ENCODE data around the gene BRD9.
"Not testable (repeated sequence)": the region's sequence is repeated elsewhere in the genome, so short reads cannot be mapped to it uniquely, and the experiment has no call there.

Gene BRD9

DNA sequence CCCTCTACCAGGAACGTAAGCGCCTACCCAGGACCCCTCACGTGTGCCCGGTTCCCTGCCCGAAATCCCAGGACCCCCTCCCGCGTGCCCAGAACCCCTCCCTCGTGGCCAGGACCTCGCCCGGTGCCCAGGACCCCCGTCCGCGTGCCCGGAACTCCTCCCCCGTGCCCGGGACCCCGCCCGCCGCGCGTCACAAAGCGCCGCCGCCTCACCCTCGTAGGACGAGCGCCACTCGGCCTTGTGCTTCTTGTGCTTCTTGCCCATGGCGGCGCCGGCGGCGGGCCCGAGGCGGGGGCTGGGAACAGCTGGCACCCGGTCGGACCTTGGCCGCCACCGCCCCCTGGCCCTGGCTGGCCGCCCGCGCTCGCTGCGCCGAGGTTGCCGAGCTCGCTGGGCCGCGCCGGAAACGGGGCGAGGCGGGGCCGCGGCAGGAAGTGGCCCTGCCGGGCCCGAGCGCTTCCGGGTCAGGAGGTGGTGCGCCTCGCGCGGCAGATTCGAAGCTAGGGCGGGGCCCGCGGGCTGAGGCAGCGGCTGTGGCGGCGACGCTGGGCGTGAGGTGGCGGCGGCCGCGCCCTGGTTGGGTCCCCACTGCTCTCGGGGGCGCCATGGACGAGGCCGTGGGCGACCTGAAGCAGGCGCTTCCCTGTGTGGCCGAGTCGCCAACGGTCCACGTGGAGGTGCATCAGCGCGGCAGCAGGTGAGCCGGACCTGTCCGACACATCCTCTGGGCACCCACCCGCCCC lies at the start of gene BRD9, which contains the start of gene TRIP13:
BRD9 (minus strand) TSS at position 408 of the 743 bp plus-strand sequence; CDS start at position 264, 144 bp downstream.
TRIP13 (plus strand) TSS at position 491 of the 743 bp plus-strand sequence; CDS start at position 606, 115 bp downstream.
- DNase-seq, result peak; percentile 77

DNA sequence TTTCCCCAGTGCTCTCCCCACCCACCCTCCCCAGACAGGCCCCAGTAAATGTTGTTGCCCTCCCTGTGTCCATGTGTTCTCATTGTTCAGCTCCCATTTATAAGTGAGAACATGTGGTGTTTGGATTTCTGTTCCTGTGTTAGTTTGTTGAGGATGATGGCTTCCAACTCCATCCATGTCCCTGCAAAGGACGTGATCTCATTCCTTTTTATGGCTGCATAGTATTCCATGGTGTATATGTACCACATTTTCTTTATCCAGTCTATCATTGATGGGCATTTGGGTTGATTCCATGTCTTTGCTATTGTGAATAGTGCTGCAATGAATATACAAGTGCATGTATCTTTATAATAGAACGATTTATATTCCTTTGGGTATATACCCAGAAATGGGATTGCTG lies 48.1 kb upstream of the BRD9 start:
- DNase-seq, result not testable (repeated sequence)

DNA sequence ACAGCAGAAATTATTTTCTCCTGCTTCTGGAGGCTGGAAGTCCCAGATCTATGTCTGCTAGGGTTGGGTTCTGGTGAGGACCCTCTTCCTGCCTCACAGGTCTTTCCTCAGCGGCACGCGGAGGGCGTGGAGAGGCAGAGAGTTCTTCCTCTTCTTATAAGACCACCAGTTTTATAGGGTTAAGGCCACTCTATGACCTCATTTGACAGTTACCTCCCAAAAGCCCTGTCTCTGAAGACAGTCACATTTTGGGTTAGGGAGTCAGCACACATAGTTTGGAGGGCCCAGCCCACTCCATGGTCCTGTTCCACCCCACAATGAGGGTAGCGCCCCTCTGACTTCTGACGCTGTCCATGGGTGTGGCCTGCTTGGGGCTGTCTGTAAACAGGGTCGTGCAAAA lies 46.8 kb upstream of the BRD9 start:
- no peak for DNase-seq

DNA sequence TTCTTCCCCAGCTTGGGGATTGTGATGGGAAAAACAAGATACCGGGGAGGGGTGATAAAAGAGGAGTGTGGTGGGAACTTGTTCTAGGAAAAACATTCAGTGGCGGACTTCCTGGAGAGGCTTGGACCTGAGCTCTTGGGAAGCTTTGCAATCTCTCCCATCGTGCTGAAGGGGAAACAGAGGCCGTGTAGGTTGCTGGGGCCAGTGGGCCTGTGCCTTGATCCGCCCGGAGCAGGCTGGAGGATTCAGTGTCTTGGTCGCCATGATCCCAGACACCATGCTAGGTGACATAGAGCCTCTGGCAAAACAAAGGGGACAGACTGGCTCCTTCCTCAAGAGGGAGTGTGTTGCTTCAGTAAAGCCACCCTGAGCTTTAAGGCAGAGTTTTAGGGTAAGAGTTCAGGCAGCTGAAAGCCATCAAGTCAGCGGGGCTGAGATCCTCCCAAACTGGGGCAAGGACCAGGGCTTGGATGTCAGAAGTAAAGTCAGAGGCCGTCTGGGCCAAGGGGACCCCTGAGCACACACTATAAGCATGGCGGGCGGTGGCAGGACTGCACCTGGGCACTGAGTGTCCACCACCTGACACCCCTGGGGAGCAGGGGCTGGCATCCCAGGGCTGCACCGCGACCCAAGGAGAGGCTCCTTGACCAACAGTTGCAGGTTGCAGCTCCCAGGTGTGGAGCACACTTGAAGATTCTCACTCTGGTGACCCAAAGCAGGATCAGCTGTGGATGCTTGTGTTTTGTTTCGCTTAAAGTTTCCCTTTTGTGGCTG lies 44.7 kb upstream of the BRD9 start:
- DNase-seq, result no peak

DNA sequence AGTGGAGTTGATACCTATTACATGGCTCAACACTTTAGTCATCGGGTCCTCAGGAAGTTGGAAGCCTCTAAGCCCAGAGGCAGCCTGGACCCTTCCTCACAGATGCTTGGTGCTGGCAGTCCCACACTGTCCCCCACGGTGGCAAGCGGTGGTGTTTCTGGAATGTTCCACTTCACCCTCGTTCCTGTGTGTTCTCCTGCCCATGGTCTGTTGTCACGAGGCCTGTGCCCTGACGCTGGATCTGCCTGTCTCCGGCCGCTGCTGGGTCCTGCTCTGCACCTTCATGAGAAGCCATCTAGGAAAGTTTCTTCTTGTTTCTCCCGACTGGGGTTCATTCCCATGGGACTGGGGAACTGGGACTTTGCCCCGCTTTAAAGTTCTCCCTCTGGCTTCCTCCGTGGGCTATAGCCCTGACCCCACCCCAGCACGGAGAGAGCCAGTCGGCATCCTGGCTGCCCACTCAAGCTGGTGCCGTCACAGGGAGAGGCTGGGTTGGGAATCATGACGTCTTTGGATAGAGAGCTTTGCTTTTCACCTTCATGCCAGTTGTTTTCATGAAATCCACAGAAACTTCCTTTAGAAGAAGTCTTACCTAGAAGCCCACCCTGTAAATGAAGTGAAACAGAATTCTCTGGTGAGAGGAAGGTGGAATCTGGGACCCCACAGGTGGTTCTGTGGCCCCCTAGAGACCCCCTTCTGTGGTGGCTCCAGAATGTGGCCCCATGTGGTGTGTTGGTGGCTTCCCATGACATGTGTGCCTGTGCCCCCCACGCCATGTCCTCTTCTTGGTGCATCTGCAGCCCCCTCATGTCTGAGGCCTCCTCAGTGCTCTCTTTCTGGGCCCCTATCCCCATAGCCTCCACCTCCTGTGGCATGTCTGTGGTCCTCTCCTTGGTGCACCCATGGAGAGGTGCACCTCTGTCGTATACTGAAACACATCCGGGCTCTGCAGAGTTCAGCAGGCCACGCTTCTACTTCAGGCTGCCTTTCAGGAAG lies 43.8 kb upstream of the BRD9 start:
- no peak for DNase-seq

DNA sequence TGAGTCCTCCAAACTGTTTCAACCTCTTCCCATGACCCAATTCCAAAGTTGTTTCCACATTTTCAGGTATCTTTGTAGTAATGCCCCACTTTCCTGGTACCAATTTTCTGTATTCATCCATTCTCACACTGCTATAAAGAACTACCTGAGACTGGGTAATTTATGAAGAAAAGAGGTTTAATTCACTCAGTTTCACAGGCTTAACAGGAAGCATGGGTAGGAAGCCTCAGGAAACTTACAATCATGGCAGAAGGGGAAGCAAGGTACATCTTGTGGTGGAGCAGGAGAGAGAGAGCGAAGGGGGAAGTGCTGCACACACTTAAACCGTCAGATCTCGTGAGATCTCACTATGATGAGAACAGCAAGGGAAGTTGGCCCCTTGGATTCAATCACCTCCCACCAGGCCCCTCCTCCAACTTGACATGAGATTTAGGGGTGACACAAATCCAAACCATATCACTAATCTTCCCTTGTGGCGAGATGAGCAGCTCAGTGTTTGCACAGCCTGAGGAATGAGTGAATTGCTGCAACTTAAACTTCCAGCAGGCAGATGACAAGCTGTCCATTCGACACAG lies 43.0 kb upstream of the BRD9 start:
- DNase-seq, result no peak

DNA sequence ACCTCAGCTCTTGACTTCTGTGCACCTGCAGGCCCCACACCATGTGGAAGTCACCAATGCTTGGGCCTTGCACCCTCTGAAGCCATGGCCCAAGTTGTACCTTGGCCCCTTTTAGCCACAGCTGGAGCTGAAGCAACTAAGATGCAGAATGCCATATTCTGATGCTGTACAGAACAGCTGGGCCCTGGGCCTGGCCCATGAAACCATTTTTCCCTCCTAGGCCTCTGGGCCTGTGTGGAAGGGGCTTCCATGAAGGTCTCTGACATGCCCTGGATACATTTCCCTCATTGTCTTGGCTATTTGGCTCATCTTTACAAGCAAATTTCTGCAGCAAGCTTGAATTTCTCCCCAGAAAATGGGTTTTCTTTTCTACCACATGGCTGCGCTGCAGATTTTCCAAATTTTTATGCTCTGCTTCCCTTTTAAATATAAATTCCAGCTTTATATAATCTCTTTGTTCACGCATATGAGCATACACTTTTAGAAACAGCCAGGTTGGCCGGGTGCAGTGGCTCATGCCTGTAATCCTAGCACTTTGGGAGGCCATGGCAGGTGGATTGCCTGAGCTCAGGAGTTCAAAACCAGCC lies 41.9 kb upstream of the BRD9 start:
- DNase-seq, result not testable (repeated sequence)

DNA sequence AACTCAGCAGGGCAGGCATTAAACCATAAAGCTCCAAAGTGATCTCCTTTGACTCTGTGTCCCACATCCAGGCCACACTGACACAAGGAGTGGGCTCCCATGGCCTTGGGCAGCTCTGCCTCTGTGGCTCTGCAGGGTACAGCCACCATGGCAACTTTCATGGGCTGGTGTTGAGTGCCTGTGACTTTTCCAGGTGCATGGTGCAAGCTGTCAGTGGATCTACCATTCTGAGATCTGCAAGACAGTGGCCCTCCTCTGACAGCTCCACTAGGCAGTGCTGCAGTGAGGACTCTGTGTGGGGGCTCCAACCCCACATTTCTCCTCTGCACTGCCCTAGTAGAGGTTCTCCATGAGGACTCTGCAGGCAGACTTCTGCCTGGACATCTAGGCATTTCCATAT lies 41.4 kb upstream of the BRD9 start:
- DNase-seq, result not testable (repeated sequence)

DNA sequence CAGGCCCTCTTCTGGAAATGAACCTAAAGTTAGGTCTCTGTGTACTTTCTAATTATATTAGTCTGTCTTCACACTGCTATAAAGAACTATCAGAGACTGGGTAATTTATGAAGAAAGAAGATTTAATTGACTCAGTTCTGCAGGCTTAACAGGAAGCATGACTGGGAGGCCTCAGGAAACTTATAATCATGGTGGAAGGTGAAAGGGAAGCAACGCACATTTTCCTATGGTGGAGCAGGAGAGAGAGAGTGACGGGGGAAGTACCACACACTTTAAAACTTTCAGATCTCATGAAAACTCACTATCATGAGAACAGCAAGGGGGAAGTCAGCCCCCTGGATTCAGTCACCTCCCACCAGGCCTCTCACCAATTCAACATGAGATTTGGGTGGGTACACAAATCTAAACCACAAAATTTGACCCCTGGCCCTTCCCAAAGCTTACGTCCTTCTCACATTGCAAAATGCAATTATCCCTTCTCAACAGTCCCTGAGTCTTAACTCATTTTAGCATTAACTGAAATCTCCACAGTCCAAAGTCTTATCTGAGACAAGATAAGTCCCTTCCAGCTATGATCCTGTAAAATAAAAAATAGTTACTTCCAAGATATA lies 40.8 kb upstream of the BRD9 start:
- no peak for DNase-seq

DNA sequence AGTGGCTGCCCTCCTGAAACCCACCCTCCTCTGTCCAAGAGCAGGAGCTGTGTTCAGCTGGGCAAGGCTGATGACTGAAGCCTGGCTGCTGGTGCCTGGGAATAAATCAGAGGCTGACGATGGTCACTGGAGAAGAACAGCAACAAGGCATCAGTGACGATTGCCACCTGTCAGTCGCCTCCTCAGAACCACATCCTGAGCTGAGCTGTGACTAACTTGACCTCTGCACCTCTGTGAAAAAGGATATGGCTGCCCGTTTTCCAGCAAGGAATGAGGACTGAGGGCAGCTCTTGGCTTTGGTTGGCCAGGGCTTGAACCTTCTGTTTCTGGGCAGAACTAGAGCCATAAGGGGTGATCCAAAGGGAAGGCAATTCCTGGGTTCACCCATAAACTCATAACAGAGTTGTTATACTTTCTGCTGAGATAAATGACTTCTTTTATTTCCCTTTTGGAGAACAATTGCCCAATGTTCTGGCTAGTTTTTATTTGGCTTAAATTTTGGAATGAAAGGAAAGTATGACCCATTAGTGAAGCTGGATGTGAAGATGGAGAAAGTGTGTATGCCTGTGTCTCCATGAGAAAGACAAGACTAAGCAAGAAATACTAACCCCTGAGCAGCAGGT lies 40.1 kb upstream of the BRD9 start:
- DNase-seq, result no peak

DNA sequence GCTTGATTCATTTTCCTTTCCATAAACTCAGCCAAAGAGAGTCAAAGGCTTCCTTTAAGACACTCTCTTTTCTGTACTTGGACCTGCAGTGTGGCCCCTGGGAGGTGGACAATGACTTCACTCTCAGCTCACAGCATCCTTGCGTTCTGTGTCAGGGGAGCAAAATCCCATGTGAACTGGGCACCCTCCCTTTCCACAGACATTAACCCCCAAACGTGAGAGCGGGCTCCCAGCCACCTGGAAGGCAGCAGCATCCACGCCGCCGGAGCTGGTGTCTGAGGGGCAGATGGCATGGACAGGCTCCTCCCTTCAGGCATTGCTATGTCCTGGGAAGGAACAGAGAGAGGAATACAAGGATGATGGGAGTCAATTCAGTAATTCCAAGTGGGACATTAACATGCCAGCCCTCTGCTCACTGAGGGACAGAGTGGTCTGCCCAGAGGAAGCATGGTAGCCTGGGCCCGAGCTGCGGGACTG lies 39.6 kb upstream of the BRD9 start:
- no peak for DNase-seq

DNA sequence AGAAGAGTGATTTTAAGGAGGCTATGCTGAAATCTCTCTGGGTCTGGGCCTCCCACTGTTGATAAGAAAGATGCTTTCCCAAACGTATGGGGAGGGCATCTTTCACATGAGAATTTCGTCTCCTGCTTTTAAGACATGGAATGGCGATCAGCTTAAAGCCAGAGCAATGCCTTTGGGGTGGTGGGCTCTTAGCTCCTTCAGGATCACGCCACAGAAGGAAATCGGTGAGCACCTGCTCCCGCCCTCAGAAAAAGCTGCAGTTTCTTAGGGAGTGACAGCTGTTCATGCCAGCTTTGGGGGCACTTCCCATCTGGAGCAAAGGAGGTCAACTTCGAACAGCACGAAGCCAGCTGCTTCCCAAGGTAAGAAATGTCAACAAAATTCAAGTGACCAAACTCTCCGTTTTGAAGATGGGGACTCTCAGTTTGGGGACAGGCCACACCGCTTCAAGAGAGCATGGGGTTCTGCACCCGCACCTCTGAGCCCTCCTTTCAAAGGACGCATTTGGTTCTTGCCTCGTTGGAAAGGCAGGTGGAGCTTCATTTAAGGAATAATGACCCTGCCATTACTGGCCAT lies 39.1 kb upstream of the BRD9 start:
- DNase-seq, result no peak

DNA sequence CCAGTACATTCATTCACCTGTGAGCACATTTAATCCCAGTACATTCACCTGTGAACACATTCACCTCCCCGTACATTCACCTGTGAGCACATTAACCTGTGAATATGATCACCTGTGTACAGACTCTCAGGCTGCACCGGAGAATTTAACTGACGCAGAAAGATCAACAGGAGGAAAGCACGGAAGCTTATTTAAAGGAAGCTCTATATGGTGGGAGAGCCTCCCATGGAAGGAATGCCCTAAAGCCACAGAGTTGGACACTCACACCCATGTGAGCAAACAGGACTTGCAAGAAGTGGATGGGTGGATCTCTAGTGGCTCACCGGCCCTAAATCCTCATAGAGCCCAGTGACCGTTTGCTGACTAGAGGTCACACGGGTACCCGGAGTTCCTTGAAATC lies 38.3 kb upstream of the BRD9 start:
- DNase-seq, result no peak

DNA sequence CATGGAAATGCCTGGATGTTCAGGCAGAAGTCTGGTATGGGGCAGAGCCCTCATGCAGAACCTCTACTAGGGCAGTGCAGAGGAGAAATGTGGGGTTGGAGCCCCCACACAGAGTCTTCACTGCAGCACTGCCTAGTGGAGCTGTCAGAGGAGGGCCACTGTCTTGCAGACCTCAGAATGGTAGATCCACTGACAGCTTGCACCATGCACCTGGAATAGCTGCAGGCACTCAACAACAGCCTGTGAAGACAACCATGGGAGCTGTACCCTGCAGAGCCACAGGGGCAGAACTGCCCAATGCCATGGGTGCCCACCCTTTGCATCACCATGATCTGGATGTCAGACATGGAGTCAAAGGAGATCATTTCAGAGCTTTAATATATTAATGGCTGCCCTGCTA lies 37.0 kb upstream of the BRD9 start:
- no peak for DNase-seq

DNA sequence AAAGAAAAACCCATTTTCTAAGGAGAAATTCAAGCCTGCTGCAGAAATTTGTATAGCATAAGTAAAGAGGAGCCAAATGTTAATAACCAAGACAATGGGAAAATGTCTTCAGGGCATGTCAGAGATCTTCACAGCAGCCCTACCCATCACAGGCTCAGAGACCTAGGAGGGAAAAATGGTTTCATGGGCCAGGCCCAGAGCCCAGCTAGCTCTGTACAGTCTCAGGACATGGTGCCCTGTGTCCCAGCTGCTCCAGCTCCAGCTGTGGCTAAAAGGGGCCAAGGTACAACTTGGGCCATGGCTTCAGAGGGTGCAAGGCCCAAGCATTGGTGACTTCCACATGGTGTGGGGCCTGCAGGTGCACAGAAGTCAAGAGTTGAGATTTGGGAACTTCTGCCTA lies 36.6 kb upstream of the BRD9 start:
- not testable (repeated sequence) for DNase-seq

DNA sequence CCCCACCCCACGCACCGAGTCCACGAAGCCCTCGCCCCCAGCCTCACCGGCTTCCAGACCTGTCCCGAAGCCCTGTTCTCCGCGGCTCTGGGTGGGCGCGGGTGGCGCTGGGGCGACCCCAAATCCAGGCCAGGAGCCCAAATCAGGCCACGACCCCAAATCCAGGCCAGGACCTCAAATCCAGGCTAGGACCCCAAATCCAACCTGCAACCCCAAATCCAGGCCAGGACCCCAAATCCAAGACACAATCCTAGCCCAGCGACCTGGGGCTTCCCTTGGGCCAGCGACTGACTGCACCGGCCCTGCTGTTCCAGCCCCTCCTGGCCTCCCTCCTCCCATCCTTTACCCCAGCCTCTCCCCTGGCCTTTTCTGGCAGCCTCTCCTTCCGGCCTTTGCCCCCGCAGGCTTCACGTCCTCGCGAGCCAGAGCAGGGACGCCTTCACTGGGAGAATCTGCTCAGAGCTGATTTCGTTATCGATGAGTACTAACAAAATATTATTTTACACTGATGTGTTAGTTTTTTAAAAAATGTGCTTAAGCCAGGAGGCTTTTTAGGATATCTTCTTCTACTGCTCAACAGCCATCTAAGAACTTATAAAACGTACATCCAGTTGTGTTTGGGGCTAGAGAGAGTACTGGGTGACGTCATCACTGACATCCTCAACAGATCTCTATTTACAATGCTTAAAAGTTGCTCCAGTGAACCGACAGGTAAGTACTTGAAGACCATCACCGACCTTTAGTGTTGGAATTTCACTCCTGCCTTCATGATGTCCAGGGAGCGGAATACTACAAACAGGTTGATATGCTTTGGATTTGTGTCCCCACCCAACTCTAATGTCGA lies 34.8 kb upstream of the BRD9 start:
- DNase-seq, result no peak

DNA sequence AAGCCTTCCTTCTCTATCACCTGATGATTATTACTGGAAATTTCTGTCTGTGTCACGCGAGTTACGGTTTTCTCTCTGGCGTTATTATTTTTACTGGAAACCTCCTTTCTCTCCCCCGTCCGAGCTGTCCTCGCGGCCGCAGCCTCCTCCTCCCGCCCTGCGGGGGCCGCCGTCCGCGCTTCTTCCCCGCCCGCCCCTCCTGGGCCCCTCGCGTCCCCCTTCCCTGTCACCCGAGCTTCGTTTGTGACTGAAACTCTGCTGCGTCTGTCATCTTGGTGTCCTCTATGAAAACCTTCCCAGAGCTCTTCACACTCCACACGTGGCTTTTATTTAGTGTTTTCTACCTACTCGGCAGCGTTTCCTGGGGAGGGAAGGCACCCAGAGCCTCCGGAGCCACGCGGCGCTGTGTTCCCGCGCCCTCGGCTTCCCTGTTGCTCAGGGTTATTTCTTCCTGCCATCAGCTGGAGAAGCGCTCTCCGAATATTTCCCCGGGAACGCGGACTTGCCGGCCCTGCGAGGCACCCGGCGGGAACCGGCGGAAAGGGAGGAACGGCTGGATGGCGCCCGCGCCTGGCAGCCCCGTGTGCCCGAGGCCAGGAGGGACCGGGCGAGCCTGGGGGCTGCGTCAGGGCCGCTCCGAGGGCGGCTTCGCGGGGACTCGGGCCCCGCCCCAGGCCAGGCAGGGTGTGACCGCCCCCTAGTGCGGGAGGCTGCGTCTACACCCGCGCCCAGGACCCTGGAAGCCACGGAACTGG lies 34.0 kb upstream of the BRD9 start:
- DNase-seq, result no peak

DNA sequence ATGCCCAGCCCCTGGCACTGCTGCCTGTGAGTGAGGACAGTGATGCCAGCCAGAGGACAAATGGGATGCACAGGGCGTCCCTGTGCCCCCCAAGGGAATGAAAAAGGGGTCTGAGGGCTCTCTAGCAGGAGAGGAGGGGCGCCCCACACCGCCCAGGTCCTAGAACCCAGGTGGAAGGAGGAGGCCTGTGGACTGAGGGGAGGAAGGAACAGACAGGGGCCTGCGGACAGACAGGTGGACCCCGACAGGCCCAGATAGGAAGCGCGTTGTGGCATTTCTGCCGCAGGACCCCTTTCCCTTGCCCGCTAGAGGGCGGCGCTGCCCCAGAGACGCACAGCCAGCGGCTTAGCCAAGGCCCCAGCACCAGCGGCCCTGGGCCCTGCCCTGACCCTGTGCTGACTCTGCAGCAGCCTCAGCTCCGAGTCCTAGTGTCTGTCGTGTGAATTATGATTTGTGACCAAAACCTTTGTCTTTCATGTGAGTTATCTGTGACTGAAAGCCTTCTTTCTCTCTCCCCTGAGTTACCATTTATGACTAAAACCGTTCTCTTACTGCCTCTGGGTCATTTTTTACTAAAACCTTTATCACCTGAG lies 30.8 kb upstream of the BRD9 start:
- DNase-seq, result peak; percentile 47
